ENCODE measurements around the gene PRR13.
"Not testable (repeated sequence)": the region's sequence is repeated elsewhere in the genome, so short reads cannot be mapped to it uniquely, and the experiment has no call there.

Gene PRR13

DNA sequence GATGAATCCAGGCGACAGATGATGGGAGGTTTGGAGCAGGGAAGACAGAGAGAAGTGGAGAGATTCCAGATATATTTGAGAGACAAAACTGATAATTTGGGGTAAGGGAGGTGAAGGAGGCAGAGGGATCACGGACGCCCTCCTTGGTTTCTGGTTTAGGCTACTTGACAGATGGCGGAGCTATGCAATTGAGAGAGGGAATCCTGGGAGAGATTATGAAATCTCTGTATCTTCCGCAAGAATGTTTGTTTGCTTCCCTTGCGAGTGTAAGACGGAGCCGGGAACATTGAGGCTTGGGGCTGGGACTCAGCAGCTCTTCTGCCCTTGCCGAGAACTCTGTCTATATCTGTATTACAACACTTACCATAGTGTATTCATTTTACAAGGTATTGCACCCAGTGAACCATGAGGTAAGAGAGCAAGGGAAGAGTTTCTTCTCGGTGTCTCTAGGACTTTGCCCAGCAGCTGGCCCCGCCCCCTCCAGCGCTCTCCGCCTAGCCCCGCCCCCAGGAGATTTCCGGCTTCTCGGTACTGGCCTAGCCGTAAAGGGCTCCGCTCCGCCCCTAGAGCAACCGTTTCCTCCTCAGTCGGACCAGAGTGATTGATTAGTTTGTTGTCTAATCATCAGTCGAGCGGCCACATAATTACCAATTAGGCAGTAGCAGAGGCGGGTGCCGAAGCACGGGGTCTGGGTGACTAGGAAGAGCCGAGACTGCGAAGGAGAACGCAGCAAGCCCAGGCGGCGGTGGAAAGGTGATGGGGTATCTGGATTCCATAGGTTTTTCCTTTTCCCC lies at the start of gene PRR13:
PRR13 (plus strand) TSS at position 695 of the 794 bp plus-strand sequence. CDS start 981 bp downstream, outside the sequence.
- H3K4me3 ChIP-seq (ENCODE audit: low read depth, low read length), result peak within 1 kb of the TSS; percentile 93
- TF ChIP-seq CTCF (IDR thresholded peaks at IDR 0.05; ENCODE audit: insufficient read depth, low read depth, low read length, missing control alignments), result no peak

DNA sequence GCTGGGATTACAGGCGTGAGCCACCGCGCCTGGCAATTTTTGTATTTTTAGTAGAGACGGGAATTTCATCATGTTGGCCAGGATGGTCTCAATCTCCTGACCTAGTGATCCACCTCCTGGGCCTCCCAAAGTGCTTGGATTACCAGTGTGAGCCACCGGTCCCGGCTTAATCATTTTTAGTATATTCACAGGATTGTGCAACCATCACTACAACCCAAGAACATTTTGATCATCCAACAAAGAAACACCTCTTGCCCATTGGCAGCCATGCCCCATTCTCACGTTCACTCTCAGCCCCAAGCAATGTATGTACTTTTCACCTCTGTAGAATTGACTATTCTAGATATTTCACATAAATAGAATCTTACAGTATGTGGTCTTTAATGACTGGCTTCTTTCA lies 41.6 kb upstream of the PRR13 start:
- H3K4me3 ChIP-seq (ENCODE audit: low read depth, low read length), result no peak overlapping the region
- TF ChIP-seq CTCF (IDR thresholded peaks at IDR 0.05; ENCODE audit: insufficient read depth, low read depth, low read length, missing control alignments), result no peak
- DNase-seq (ENCODE audit: low read depth), result no peak

More for the DNA sequence above, at the start of gene PRR13:
- DNase-seq (ENCODE audit: low read depth), result peak; percentile 100

DNA sequence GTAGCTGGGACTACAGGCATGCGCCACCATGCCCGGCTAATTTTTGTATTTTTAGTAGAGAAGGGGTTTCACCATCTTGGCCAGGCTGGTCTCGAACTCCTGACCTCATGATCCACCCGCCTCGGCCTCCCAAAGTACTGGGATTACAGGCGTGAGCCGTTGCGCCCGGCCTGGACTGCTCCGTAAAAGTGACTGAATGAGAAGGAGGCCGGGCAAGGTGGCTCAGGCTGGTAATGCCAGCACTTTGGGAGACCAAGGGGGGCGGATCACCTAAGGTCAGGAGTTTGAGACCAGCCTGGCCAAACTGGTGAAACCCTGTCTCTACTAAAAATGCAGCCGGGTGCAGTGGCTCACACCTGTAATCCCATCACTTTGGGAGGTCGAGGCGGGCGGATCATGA lies 39.2 kb upstream of the PRR13 start:
- not testable (repeated sequence) for DNase-seq (ENCODE audit: low read depth)

GRCh38 chr12:53402871-53403270 lies 38.7 kb upstream of the PRR13 start:
- TF ChIP-seq CTCF (IDR thresholded peaks at IDR 0.05; ENCODE audit: insufficient read depth, low read depth, low read length, missing control alignments), result no peak
- DNase-seq (ENCODE audit: low read depth), result no peak
- H3K4me3 ChIP-seq (ENCODE audit: low read depth, low read length), result no peak overlapping the region

More for the DNA sequence above, 39.2 kb upstream of the PRR13 start:
- H3K4me3 ChIP-seq (ENCODE audit: low read depth, low read length), result not testable (repeated sequence)

DNA sequence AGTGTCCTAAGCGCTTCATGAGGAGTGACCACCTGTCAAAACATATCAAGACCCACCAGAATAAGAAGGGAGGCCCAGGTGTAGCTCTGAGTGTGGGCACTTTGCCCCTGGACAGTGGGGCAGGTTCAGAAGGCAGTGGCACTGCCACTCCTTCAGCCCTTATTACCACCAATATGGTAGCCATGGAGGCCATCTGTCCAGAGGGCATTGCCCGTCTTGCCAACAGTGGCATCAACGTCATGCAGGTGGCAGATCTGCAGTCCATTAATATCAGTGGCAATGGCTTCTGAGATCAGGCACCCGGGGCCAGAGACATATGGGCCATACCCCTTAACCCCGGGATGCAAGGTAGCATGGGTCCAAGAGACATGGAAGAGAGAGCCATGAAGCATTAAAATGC lies 30.6 kb upstream of the PRR13 start:
- no peak for DNase-seq (ENCODE audit: low read depth)
- H3K4me3 ChIP-seq (ENCODE audit: low read depth, low read length), result no peak overlapping the region
- no peak for TF ChIP-seq CTCF (IDR thresholded peaks at IDR 0.05; ENCODE audit: insufficient read depth, low read depth, low read length, missing control alignments)

GRCh38 chr12:53413485-53414204 lies 27.9 kb upstream of the PRR13 start:
- no peak for DNase-seq (ENCODE audit: low read depth)
- H3K4me3 ChIP-seq (ENCODE audit: low read depth, low read length), result no peak overlapping the region

More at GRCh38 chr12:53413485-53414204, 27.9 kb upstream of the PRR13 start:
- no peak for TF ChIP-seq CTCF (IDR thresholded peaks at IDR 0.05; ENCODE audit: insufficient read depth, low read depth, low read length, missing control alignments)

All from GM12865 (cell line).